ENCODE results near the gene KRT81.

- no peak for TF ChIP-seq POLR2A (IDR thresholded peaks at IDR 0.05)
- TF ChIP-seq, protein P1, sequence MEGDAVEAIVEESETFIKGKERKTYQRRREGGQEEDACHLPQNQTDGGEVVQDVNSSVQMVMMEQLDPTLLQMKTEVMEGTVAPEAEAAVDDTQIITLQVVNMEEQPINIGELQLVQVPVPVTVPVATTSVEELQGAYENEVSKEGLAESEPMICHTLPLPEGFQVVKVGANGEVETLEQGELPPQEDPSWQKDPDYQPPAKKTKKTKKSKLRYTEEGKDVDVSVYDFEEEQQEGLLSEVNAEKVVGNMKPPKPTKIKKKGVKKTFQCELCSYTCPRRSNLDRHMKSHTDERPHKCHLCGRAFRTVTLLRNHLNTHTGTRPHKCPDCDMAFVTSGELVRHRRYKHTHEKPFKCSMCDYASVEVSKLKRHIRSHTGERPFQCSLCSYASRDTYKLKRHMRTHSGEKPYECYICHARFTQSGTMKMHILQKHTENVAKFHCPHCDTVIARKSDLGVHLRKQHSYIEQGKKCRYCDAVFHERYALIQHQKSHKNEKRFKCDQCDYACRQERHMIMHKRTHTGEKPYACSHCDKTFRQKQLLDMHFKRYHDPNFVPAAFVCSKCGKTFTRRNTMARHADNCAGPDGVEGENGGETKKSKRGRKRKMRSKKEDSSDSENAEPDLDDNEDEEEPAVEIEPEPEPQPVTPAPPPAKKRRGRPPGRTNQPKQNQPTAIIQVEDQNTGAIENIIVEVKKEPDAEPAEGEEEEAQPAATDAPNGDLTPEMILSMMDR (IDR thresholded peaks at IDR 0.05 in 4 of 5, conservative IDR thresholded peaks at IDR 0.05 in 1 of 5), result no peak
Measured at GRCh38 chr12:52277486-52278245, 13.7 kb downstream of the KRT81 start.
